Glomerular visceral epithelial cell (primary cell): ENCODE results near the gene KIF24.
"Not testable (repeated sequence)": the region's sequence is repeated elsewhere in the genome, so short reads cannot be mapped to it uniquely, and the experiment has no call there.

Source experiments
- DNase-seq: peaks from one replicate; pipeline ENCODE4 v3.0.0-alpha.2; 2016; ENCODE audit errors: extremely low spot score

KIF24 gene

GRCh38 chr9:34366365-34366764 is 37.3 kb upstream of the KIF24 start:
- DNase-seq: no peak

GRCh38 chr9:34365282-34365681 is 36.2 kb upstream of the KIF24 start:
- no peak for DNase-seq

GRCh38 chr9:34363619-34364351 is 34.7 kb upstream of the KIF24 start:
- DNase-seq: no peak

- no peak for DNase-seq
Observed at GRCh38 chr9:34362614-34363214, 33.6 kb upstream of the KIF24 start.

- DNase-seq: not testable (repeated sequence)
Observed at GRCh38 chr9:34352957-34353356, 23.9 kb upstream of the KIF24 start.

GRCh38 chr9:34352122-34352652 is 23.1 kb upstream of the KIF24 start:
- DNase-seq: not testable (repeated sequence)

GRCh38 chr9:34349324-34349723 is 20.3 kb upstream of the KIF24 start:
- no peak for DNase-seq

- no peak for DNase-seq
Observed at GRCh38 chr9:34347800-34348158, 18.7 kb upstream of the KIF24 start.

GRCh38 chr9:34346873-34347799 is 18.1 kb upstream of the KIF24 start:
- DNase-seq: no peak

- DNase-seq: no peak
Observed at GRCh38 chr9:34343605-34344004, 14.5 kb upstream of the KIF24 start.

- no peak for DNase-seq
Observed at GRCh38 chr9:34343090-34343489, 14.0 kb upstream of the KIF24 start.

- DNase-seq: no peak
Observed at GRCh38 chr9:34341659-34342295, 12.7 kb upstream of the KIF24 start.

- no peak for DNase-seq
Observed at GRCh38 chr9:34338665-34339385, 9.8 kb upstream of the KIF24 start.

- not testable (repeated sequence) for DNase-seq
Observed at GRCh38 chr9:34338079-34338478, 9.0 kb upstream of the KIF24 start.

- DNase-seq: no peak
Observed at GRCh38 chr9:34337403-34337802, 8.3 kb upstream of the KIF24 start.

GRCh38 chr9:34335376-34335775 is 6.3 kb upstream of the KIF24 start:
- DNase-seq: no peak

- DNase-seq: no peak
Observed at GRCh38 chr9:34334916-34335315, 5.8 kb upstream of the KIF24 start.

- no peak for DNase-seq
Observed at GRCh38 chr9:34334337-34334824, 5.3 kb upstream of the KIF24 start.

- no peak for DNase-seq
Observed at GRCh38 chr9:34333836-34334235, 4.8 kb upstream of the KIF24 start.

GRCh38 chr9:34332076-34332964 is 3.3 kb upstream of the KIF24 start:
- DNase-seq: peak; percentile 47
